Suprapubic skin (tissue), 4 donors: ENCODE measurements around the gene CACNA1E.

ENCODE experiments used
- EP300 ChIP-seq: sonication (generic); formaldehyde crosslinking; IDR thresholded peaks from one replicate; pipeline ENCODE4 v1.6.1; 2017; ENCODE audit warnings: antibody characterized with exemption
- POLR2A ChIP-seq, 2 donors: fragments of 450-650 bp; IDR thresholded peaks; one replicate each; pipeline ENCODE4 v1.6.1; 2017; ENCODE audit warnings: antibody characterized with exemption in 2 of 2, mild to moderate bottlenecking in 2 of 2, moderate library complexity in 2 of 2
- POLR2AphosphoS5 ChIP-seq, 3 donors: sonication (generic); formaldehyde crosslinking; IDR thresholded peaks; one replicate each; pipeline ENCODE4 v1.6.1; 2017; ENCODE audit warnings: antibody characterized with exemption in 3 of 3
- TF ChIP-seq, protein P1 (sequence below), 2 donors: fragments of 200-600 bp in 1 of 2; fragments of 450-650 bp in 1 of 2; sonication (generic) in 1 of 2; IDR thresholded peaks; one replicate each; pipeline ENCODE4 v1.5.1; 2016 to 2019; ENCODE audit warnings: antibody characterized with exemption in 2 of 2, mild to moderate bottlenecking in 1 of 2, moderate library complexity in 1 of 2

DNA sequence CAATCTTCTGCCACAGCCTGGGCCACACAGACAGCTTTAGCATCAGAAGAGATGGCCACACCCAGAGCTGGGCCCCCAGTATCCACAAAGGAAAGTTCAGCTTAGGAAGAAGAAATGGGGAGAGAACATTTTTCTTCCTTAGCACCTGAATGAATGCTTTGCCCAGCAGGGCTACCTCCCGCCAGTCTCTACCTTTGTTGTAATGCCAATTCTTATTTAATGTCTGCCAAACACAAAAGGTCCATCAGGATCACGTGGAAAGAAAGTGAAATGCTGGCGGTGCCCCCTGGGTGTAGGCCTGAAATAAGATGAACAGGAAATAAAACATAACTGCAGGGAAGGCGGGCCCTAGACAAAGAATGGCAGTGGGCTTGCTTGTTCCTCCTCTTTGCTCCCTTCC, 125.6 kb downstream of the CACNA1E start:
- TF ChIP-seq, protein P1, sequence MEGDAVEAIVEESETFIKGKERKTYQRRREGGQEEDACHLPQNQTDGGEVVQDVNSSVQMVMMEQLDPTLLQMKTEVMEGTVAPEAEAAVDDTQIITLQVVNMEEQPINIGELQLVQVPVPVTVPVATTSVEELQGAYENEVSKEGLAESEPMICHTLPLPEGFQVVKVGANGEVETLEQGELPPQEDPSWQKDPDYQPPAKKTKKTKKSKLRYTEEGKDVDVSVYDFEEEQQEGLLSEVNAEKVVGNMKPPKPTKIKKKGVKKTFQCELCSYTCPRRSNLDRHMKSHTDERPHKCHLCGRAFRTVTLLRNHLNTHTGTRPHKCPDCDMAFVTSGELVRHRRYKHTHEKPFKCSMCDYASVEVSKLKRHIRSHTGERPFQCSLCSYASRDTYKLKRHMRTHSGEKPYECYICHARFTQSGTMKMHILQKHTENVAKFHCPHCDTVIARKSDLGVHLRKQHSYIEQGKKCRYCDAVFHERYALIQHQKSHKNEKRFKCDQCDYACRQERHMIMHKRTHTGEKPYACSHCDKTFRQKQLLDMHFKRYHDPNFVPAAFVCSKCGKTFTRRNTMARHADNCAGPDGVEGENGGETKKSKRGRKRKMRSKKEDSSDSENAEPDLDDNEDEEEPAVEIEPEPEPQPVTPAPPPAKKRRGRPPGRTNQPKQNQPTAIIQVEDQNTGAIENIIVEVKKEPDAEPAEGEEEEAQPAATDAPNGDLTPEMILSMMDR (IDR thresholded peaks at IDR 0.05), result no peak
- no peak for TF ChIP-seq EP300
- TF ChIP-seq POLR2A (IDR thresholded peaks at IDR 0.05), result no peak
- no peak for TF ChIP-seq POLR2AphosphoS5 (IDR thresholded peaks at IDR 0.05)
